Choroid plexus epithelial cell (primary cell): ENCODE results near the gene HSH2D.

Experiments used
- DNase-seq: peaks from one replicate; pipeline ENCODE4 v3.0.0-alpha.2; 2010; ENCODE audit warnings: low read depth
- H3K4me3 ChIP-seq: 2 replicates; pipeline ENCODE4 v1.5.1; 2011; ENCODE audit warnings: low read depth, mild to moderate bottlenecking, control low read depth, low read length, moderate library complexity
- TF ChIP-seq, protein P1 (sequence below): conservative IDR thresholded peaks from 2 replicates; pipeline ENCODE4 v1.5.1; 2011; ENCODE audit warnings: low read depth, mild to moderate bottlenecking, control low read depth, inconsistent platforms, low read length, moderate library complexity

Gene HSH2D

DNA sequence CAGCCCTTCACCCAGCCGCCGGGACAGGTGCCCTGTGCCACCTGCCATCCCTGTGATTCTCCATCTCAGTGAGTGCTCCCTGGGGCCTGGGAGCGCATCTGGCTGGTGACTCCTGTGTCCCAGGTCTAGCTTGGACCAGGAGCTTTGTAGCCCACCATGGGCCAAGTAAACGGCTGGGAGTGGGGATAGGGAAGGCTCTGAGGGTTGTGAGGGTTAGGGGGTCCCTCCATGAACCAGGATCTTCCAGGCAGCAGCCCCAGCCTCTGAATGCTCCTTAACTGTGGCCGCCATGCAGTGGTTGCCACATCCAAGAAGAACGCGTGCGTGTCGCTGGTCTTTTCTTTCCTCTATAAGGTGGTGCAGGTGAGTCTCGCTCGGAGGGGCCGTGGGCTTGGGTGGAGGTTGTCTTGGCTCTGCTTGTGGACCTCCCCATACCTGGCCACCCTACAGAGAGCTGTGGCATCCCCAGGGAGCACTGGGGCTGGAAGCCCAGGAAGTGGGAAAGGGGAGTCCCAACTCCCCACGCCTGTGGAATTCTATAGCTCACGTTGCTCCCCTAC, 62.6 kb downstream of the HSH2D start:
- H3K4me3 ChIP-seq: no peak overlapping the region
- DNase-seq: no peak
- TF ChIP-seq, protein P1, sequence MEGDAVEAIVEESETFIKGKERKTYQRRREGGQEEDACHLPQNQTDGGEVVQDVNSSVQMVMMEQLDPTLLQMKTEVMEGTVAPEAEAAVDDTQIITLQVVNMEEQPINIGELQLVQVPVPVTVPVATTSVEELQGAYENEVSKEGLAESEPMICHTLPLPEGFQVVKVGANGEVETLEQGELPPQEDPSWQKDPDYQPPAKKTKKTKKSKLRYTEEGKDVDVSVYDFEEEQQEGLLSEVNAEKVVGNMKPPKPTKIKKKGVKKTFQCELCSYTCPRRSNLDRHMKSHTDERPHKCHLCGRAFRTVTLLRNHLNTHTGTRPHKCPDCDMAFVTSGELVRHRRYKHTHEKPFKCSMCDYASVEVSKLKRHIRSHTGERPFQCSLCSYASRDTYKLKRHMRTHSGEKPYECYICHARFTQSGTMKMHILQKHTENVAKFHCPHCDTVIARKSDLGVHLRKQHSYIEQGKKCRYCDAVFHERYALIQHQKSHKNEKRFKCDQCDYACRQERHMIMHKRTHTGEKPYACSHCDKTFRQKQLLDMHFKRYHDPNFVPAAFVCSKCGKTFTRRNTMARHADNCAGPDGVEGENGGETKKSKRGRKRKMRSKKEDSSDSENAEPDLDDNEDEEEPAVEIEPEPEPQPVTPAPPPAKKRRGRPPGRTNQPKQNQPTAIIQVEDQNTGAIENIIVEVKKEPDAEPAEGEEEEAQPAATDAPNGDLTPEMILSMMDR: no peak

- no peak for DNase-seq
- no peak overlapping the region for H3K4me3 ChIP-seq
- TF ChIP-seq, protein P1: no peak
Measured at GRCh38 chr19:16206637-16207036, 63.2 kb downstream of the HSH2D start.

DNA sequence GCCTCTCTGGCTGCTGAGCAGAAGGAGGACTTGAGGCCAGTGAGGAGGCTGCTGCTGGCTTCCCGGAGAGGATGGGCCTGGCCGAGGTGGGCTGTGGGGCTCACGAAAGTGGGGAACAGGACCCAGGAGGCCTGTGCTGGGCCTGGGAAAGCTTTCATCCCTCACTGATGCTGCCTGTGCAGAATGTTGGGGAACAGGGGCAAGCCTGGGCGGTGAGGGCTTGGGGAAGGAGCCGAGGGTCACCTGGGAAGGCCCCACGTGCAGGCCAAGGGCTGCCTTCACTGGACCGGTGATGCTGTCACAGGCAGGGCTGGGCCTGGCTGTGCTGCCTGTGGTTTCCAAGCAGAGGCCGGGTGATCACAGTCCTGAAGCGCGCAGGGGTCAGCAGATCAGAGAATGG, 63.6 kb downstream of the HSH2D start:
- TF ChIP-seq, protein P1: no peak
- no peak overlapping the region for H3K4me3 ChIP-seq
- DNase-seq: no peak

DNA sequence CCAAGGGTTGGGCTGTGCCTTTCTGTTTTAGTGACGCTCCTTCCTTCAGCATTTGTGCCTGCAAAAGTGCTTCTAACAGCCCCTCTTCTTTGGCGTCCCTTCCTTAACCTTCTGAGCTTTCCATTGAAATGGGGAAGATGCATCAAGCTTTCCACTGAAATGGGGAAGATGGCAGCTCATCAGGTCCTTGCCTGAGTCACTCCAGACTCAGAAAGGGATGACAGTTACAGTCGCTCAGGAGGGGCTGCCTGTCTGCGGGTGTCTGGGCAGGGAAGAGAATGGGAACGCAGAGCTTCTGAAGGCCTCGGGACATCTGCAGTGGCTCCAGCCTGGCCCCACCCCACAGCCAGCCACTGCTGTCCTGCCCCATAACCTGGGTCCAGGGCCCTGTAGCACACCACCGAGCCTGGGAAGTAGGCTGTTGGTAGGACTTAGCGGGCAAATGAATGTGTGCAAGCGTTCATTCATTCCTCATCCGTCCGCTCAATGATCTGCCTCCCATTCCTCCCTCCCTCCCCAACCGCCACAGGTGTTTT, 64.1 kb downstream of the HSH2D start:
- DNase-seq: no peak
- TF ChIP-seq, protein P1: no peak
- no peak overlapping the region for H3K4me3 ChIP-seq
